ENCODE data around the gene AFF3.
A peak's percentile ranks its signal among the peaks of the same experiment; 100 is the strongest.

GRCh38 chr2:99818842-99819241, 323.5 kb downstream of the AFF3 start:
- TF ChIP-seq CTCF (IDR thresholded peaks at IDR 0.05): peak in 3 of 6 experiments; percentile 33 to 37 (median 34)
- TF ChIP-seq POLR2A (IDR thresholded peaks at IDR 0.05): no peak
